ENCODE results near the gene PMFBP1.

PMFBP1 gene

DNA sequence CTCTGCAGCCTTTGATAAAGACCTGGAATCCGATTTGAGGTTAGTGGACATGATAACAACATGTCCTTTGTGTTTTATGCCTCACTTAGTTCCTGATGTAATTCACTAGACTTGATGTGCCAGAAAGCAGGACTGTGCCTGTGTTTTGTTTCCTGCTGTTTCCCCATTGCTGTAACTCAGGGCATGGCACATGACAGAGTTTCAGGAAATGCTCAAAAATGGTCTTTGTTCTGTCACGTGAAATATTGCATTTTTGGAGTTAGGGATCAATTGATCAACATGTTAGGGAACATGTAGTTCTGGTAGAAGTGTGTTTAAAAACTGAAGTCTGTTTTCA lies 45.6 kb downstream of the PMFBP1 start:
- no peak for DNase-seq

DNA sequence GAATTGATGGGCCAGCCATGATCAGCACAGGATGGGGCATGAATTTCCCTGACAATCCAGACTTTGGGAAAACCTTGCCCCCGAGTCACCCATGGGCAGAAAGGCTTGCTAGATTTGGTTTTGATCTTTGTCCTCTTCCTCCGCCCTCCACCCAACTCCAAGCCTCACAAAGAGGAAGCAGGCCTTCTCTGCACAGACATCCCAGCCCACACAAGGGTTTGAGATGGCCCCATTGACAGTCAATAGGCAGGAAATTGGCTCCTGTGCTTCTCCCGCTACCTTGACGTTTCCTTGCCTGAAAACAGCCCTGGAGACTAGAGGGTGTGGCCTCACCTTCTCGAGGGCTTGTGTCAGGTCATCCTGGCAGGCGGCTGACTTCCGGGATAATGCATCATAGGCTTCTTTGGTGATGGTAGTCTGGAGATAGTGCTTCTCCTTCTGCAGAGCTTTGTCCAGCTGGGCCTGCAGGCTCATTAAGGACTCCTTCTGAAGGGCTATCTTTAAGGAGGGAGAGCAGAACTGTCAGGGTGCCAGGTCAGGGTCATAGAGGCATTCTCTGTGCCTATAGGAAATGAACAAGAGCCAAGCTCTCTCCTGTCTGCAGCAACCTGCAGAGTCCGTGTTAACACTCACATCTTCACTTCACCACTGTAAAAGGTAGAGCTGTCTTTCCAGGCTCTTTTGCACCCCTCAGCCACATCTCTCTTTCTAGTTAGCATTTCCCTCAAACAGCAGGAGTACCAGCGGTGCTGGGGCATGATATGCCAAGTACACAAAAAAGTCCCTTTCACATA lies 46.1 kb downstream of the PMFBP1 start:
- no peak for DNase-seq

DNA sequence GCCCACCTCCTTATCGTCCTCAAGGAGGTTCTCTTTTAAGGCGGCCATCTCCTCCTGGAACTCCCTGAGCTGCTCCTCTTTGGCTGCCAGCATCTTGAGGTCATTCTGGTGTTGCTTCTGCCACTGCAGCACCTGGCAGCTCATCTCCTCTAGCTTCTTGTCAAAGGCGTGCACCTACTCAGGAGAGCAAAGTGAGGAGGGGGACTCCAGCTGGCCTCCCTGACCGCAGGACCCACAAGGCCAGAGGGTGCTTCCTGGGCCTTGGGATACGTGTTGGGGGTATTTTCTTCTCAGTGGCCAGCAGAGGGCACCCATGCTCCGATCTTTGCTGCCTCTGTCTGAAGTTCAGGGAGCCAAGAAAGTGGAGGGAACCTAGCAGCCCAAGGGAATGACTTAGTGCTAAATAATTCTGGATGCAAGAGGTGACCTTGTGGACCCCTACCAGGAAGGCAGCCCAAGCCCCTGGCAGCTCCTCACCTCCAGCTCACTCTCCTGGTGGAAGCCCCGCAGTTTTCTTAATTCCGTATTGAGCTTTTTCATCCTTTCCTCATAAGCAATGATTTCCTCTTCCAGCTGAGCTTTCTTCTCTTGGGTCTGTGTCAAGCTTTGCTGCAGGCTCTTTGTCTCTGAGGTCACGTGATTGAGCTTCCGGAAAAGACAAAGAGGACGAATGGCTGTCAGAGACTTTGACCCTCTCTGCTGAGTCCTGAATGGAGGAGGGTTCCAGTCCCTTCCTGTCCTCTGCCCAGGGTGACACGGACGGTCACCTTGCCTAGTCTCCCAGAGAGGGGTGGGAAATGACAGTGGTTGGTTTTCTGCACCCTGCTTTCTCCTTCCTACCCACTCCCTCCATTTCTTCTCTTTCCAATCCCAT lies 47.0 kb downstream of the PMFBP1 start:
- DNase-seq, result peak; percentile 73

DNA sequence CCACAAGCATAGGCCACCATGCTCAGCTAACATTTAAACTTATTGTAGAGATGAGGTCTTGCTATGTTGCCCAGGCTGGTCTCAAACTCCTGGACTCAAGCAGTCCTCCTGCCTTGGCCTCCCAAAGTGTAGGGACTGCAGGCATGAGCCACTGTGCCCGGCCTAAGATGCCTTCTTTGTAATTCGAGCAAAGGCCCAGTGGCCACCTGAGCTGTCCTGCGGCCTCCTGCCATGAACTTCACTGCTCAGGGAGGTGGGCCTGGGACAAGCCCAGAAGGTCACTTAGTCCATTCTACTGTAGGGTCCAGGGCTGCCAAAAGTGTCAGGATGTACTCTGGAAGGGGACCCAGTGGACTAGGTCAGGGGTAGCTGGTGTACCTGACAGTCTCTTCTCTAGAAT lies 47.8 kb downstream of the PMFBP1 start:
- DNase-seq, result no peak

DNA sequence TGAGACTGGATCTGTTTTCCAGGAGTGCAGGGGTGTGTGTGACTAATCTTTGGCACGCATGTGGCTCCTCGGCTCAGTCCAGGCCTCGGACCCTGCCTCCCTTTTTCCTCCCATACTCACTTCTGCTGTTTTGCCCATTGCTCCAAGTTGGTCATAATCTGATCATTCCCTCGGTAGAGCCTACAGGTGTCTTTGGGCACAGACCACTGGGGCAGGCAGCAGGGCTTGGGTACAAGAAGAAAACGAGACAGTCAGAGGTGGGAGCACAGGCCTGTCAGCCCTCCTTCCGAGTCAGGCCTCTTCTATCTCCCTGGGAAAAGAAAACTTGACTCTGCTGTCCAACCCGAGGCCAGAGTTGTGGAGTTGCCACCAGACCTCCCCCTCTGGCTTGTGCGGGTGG lies 48.5 kb downstream of the PMFBP1 start:
- no peak for DNase-seq

DNA sequence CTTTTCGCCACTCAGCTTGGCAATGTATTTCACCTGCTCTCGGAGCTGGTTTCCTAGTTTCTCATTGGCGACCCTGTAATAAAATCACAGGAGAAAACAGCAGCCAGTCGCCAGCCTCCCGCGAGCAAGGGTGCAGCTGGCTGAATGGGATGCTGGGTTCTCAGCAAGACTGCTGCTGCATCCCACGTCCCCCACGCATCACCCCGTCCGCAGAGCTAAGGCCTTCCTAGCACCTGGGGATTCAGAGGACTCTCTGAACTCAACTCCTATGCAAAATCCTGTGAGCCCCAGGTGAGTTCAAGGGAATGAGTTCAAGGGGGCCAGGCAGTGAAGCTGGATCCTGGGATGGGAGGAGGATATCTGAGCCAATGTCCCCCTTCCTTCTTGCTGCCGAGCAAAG lies 49.0 kb downstream of the PMFBP1 start:
- no peak for DNase-seq

DNA sequence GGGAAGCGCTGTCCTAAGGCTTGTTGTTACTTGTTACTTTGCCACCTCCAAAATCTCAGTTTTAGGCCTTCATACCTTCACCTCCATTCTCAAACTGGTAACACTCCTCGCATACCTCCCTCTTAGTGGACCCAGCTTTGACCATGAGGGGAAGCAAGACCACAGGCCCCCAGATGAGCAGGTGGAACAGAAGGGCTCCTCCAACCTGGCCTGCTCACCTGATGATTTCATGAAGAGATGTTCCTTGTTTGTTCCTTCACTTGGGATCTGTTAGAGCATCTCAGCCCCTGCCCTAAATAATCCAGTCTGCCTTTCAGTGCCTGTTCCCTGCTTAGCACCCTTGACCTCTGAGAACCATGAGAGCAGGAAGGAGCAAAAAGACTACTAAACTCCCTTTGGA lies 49.6 kb downstream of the PMFBP1 start:
- no peak for DNase-seq

DNA sequence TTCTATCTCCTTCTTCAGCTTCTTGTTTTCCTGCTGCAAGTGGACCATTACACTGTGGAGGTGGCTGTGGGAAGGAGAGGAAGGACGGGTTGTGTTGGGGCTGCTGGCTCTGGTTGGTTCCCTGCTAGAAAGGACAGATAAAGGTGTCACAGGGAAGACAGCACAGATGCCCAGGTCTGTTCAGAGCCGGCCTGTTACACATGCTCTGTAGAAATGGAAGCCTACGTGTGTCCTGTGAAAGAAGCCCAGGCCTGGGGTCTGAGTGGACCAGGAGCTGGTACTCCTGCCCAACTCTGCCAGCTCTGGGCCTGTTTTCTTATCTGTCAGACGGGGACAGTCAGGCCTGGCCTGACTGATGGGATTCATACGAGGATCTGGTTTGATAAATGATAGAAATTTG lies 51.9 kb downstream of the PMFBP1 start:
- no peak for DNase-seq

DNA sequence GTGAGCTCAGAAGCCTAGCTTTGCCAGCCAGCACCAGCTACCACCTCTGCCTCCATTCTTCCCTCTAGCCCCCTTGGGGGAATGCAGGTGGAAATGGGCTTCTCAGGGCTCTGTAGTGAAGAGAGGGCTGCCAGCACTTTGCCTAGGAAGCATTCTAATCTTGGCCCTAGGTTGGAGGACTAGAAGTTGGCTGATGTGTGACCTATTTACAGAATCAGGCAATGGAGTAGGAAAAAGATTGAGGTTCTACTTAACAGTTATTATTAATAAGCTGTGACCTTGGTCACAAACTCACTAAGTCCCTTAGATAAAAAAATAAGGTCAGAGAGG lies 58.4 kb downstream of the PMFBP1 start:
- no peak for DNase-seq

DNA sequence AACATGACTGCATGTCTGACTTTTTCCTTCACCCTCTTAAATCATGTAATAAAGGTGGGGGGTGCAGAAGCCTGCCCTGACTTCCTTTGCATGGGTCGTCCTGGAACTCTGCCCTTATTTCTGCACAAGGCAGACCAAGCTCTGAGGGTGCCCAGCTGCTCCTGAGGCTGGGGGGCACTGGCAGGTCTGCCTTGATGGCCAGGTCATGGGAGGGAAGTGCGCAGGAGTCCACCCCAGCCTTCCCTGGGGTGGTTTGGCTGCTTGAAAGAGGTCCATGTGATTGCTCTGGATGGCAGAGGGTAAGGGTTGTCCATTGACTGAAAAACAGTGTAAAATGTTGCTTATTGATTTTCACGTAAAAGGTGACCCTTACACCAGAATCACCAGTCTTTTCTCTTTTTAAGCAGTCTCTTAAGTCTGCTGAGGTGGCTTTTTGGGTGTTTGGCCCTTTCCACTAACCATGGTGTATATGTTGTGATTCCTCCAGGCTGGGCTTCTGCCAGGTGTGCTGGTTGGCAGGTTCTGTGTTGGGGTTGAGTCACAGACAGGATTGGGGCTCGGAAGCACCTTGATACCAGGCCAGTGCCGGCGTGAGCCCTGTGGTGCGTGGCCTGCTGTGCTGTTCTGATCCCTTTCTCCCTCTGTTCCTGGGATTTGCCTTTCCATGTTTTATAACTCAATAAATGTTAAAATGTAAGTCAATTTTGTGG lies 58.9 kb downstream of the PMFBP1 start:
- no peak for DNase-seq

DNA sequence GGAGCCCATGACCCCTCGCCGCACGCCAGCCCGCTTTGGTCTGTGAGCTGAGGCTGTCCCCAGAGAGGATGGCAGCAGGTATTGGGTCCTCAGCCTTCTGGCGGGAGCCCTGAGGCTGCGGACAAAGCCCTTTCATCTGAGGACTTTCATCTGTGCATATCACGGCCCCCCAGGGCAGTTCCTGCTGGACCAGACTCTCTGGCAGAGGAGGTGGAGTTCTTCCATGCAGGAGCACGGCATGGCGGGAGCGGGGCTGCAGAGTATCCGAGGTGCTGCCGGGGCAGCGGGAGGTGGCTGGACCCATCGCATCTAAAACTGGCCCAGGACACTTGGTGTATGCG lies 59.5 kb downstream of the PMFBP1 start:
- no peak for DNase-seq

DNA sequence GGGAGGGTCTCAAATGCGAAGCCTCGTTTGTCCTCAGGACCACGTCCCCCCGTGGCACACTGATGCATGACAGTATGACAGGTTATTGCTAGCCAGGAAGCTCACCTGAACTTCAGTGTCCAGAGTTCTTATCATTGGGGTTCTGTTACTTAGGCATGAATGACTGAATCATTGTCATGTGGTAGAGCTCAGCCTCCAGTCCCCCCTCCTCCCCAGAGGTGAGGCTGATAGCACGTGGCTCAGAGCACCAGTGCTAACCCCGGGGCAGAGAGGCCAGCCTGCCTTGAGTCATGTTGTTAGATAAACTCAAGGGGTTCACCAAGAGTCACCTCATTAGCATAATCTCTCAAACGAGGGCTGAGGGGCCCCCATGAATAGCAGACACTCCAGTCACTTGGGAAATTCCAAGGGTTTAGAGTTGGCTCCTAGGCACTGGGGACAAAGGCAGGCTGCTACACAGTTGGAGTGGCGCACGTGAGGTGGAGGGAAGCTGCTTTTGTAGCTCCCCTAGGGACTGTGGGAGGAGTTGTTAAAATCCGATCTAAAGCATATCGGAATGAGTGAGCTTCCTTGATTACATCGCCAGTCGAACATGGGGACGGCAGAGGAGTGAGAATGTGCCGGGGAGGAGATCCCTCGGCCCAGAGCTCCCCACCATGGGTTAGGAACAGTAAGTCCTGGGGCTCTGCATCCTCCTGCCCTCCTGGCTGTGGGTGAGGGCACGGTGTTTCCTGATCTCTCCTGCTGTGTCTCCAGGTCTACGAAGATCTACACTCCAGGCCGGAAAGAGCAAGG lies 60.1 kb downstream of the PMFBP1 start:
- DNase-seq, result no peak

DNA sequence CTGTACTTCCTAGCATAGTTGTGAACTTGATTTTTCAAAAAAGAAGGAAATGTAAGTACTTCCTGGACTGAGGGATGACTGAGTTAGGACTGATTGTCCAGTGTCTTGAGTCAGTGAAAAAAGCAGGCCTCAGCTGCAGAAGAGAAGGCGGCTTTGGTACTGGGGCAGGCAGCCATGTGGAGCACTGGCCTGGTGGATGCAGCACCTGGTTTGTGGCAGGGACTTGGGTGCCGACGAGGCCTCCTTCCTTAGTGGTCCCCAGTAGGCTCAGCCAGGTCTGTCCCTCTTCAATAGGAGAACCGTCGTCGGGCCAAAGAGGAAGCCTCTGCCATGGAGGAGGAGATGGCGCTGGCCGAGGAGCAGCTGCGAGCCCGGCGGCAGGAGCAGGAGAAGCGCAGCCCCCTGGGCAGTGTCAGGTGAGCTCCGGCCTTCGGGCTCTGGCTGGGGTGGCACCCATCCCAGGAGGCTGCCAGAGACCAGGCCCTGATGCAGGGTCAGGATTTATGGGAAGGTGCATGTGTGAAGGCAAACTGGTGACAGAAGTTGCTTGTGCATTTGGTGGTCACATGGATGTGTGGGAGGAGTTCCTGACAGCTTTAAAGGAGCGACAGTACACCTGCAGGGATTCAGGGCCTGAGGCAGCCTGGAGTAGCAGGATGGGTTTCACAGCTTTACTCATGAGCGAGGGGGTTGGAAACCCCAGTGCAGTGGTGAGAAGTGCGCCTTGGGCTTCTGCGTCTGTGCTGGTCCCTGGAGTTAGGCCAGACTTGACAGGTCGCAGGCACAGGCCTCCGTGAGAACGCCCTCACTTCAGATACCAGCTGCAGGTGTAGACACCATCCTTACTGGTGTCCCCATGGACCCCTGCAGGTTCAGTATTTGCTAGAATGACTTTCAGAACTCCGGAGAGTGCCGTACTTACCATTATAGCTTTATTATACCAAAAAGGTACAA lies 61.0 kb downstream of the PMFBP1 start:
- DNase-seq, result no peak

DNA sequence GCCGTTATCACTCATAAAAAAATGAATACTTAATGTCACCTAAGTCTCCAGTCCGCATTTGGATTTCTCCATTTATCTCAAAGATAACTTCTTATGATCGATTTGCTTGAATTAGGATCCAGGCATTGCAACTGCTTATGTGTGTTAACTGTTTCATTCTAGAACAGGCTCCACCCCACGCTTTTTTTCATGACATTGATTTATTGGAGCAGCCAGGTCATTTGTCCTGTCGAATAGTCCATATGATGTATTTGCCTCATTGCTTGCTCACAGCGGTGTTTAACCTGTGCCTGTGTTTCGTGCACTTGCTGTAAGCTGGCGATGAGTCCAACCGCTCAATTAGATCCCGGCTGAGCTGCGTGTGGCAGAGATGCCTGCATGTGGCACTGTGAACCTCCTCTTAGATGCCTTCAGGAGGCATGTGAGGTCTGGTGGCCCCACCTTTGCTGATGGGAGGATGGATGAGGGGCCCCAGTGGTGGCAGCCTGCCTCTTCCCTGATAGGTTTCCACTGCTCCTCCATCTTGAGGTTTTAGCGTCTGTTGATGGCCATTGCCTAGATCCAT lies 61.9 kb downstream of the PMFBP1 start:
- DNase-seq, result no peak

DNA sequence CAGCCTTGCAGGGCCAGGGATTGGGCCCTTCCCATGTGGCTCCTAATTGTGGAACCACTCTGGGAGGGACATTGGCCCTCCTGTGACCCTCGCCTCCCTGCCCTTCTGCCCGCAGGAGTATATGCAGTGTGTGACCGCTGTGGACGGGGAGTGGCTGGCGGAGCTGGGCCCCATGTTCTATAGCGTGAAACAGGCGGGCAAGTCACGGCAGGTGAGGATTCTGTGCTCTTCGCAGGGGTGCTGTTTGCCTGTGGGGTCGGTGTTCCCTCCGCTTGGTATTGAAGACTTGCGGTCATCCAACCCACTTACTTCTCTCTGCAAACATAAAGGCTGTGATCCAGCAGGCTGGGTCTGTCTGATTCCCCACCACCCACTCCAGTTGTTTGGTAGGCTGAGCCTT lies 62.7 kb downstream of the PMFBP1 start:
- DNase-seq, result no peak

DNA sequence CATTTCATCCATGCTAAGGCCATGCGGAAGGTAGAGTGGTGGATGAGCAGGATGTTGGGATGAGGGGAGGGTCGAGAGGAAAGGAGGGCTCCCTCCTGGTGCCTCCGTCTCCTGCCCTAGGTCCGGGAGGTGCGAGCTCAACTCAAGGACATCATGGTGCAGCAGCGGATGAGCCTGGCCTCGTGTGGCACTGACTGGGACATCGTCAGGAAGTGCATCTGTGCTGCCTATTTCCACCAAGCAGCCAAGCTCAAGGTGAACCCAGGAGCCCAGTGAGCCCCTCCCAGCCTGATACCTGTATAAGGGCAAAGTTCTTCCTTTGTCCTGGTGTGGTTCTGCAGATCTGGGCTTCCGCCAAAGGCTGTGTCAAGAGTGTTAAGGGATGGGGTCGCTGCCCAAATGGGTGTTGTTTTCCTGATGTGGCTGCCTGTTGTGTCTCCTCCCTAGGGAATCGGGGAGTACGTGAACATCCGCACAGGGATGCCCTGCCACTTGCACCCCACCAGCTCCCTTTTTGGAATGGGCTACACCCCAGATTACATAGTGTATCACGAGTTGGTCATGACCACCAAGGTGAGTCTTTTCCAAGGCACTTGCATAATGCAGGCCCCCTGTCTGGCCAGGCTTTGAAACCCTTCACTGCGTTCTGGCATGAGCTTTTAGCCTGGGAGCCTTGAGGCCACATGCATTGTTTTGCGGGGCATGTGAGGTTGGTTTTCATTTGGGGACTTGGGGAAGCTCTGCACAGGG lies 63.4 kb downstream of the PMFBP1 start:
- no peak for DNase-seq

DNA sequence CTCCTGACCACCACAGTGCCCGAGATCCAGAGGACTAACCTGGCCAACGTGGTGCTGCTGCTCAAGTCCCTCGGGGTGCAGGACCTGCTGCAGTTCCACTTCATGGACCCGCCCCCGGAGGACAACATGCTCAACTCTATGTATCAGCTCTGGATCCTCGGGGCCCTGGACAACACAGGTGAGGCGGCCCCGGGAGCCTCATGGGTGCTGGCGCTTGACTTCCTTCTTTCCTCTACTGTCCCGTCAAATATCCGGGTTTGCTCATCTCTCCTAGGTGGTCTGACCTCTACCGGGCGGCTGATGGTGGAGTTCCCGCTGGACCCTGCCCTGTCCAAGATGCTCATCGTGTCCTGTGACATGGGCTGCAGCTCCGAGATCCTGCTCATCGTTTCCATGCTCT lies 64.6 kb downstream of the PMFBP1 start:
- DNase-seq, result no peak

DNA sequence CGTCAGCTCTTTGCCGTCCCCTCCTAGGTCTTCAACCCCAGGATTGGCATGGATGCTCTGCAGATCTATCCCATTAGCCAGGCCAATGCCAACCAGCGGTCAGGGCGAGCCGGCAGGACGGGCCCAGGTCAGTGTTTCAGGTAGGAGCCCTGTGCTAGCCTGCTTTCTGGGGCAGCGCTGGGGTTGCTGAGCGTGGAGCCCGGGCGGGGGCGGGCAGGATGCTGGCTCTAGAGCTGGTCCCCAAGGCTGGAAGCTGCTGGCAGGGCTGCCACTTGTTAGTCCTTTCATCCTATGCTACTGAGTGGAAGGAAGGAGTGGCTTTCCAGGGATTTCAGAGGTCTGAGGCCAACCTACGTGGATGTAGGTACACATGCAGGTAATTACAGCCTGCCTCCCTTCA lies 66.0 kb downstream of the PMFBP1 start:
- DNase-seq, result no peak

DNA sequence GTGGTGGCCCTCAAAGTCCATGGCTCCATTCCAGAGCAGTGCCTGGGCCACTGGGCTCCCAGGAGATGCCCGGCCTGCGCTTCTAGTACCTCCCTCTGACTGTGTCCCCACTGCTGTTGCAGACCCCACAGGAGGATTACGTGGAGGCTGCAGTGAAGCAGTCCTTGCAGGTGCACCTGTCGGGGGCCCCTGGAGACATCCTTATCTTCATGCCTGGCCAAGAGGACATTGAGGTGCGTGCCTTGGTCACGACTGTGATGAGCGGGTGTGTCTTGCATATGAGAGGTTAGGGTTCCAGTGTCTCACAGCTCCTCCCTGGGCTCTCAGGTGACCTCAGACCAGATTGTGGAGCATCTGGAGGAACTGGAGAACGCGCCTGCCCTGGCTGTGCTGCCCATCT lies 67.0 kb downstream of the PMFBP1 start:
- DNase-seq, result no peak

DNA sequence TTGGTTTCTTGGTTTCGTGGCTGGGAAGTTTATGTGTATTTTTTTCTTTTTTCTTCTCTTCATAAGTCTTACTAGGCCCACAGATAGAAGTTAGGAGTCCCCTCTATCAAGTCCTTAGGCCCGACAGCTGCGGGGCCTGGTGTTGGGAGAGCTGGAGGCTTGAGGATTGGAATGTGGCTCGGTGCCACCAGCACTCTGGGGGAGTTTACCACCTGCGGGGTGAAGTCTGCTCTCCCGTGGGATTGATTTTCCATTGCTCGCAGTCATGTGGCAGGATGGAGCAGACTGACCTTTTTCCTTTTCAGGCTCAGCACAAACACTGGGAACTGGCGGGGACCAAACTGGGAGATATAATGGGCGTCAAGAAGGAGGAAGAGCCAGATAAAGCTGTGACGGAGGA lies 70.8 kb downstream of the PMFBP1 start:
- no peak for DNase-seq

DNA sequence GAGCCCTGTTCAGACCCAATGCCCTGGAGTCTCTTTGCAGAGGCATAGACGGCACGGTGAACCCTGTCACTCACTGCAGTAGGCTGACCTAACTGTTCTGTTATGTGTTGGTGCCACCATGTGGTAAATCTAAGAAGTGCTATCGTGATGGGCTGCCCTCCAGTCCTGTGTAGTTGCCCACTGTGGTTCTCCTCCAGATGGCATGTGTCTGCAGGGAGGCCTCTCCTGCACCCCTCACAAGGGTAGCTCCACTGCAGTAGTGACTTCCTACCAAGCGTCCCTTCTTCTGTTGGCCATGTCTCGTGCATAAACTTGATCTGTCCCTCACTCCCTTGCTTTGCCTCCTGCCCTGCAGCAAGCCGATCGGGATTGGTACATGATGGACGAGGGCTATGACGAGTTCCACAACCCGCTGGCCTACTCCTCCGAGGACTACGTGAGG lies 72.6 kb downstream of the PMFBP1 start:
- peak; percentile 66 for DNase-seq

Measured in activated CD4-positive, alpha-beta T cell treated with anti-CD3 and anti-CD28 coated beads, Interleukin-2, Interleukin-6, amounts not matched to agents 100 ng/mL and 50 ng/mL, durations not matched to agents 16 hours and 8 hours (primary cell).